ENCODE measurements around the gene MSH5. TPM values are rescaled to one million over a fixed set of nuclear protein-coding genes. Genes with fewer than 3 reads are reported as not detected.

Gene MSH5
- total and polyA plus RNA-seq, 9 of the 15 experiments (the other 6 are each of a cell fraction or from before 2014, with no cell fraction given), result 12.5 to 104 (median 46.6) TPM

- TF ChIP-seq UBTF (IDR thresholded peaks at IDR 0.05; ENCODE audit: borderline replicate concordance in 1 of 2, low read depth in 2 of 2, low read length in 2 of 2) (no peak), ZBTB33 (CRISPR knock-in tag; IDR thresholded peaks at IDR 0.05) (peak; percentile 96), USF2 (CRISPR knock-in tag; IDR thresholded peaks at IDR 0.05) (no peak), SMC3 (conservative IDR thresholded peaks at IDR 0.05; ENCODE audit: insufficient read depth, low read depth, low read length) (0 out of 2 replicates have a peak, but pooled peaks have one; percentile 7), KAT2B (IDR thresholded peaks at IDR 0.05; ENCODE audit: low read depth, low read length) (no peak), GATA2 (CRISPR knock-in tag; IDR thresholded peaks at IDR 0.05) (0 out of 2 replicates have a peak, but pooled peaks have one; percentile 17), RBFOX2 (IDR thresholded peaks at IDR 0.05; ENCODE audit: low read depth, low read length) (peak; percentile 73), STAT5A (IDR thresholded peaks at IDR 0.05; ENCODE audit: borderline replicate concordance, low read length) (peak; percentile 4; the same call in 1 of the 2 replicates), SRSF1 (IDR thresholded peaks at IDR 0.05; ENCODE audit: low read depth, low read length) (no peak), ZBTB9 (CRISPR knock-in tag; IDR thresholded peaks at IDR 0.05) (no peak), HCFC1 (IDR thresholded peaks at IDR 0.05; ENCODE audit: low read depth, low read length) (no peak), ZNF224 (CRISPR knock-in tag; IDR thresholded peaks at IDR 0.05) (no peak), PRPF4 (IDR thresholded peaks at IDR 0.05; ENCODE audit: insufficient read depth, low read depth, low read length, poor library complexity, severe bottlenecking) (peak; percentile 28), POLR3G (IDR thresholded peaks at IDR 0.05; ENCODE audit: extremely low read depth, insufficient read length, insufficient replicate concordance) (no peak), ZBTB26 (CRISPR knock-in tag; IDR thresholded peaks at IDR 0.05) (no peak), TEAD1 (CRISPR knock-in tag; IDR thresholded peaks at IDR 0.05) (no peak), SP2 (IDR thresholded peaks at IDR 0.05; ENCODE audit: extremely low read depth, low read depth, low read length, poor library complexity, severe bottlenecking) (peak; percentile 11), BRF1 (IDR thresholded peaks at IDR 0.05; ENCODE audit: borderline replicate concordance, extremely low read depth, insufficient read length) (no peak), ZBED1 (IDR thresholded peaks at IDR 0.05) (no peak)
Measured at GRCh38 chr6:31728767-31729514, 10.9 kb upstream of the MSH5 start, which contains the start of gene DDAH2 (continued).
